ENCODE measurements around the gene ZCCHC17.
A peak's percentile ranks its signal among the peaks of the same experiment; 100 is the strongest.

ZCCHC17 gene

DNA sequence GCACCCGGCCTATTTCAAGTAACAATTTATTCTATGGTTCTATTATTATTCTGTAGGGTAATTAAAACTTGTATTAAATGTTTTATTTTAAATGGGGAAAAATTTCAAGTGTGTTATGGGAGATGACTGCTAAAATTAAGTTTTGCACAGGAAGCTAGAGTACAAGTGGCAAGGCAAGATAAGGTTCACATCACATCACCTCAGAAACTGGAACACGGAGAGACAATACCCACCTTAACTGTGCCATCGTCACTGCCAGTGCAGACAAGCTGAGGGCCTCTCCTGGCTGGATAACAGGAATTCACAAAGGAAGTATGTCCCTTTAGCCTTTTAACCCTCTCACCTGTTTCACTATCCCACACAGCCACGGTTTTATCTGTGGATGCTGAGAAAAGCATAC, 7.8 kb upstream of the ZCCHC17 start:
- H3K36me3 Mint-ChIP-seq, result peaks cover 100% of the 10 kb centered on the region

GRCh38 chr1:31295874-31296485, 852 bp upstream of the ZCCHC17 start:
- no peaks in the 10 kb centered on the region for H3K9me3 Mint-ChIP-seq
- H3K4me3 Mint-ChIP-seq, result no peak overlapping the region
- DNase-seq (ENCODE audit: low spot score in 2 of 2) (no peak), ATAC-seq (no peak)
- peaks cover 50% of the 10 kb centered on the region for H3K36me3 Mint-ChIP-seq
- H3K4me1 Mint-ChIP-seq, result peaks cover 12% of the 10 kb centered on the region
- no peak overlapping the region for H3K27ac Mint-ChIP-seq

More for the DNA sequence above, 7.8 kb upstream of the ZCCHC17 start:
- ATAC-seq, result no peak
- no peaks in the 10 kb centered on the region for H3K9me3 Mint-ChIP-seq
- DNase-seq (ENCODE audit: low spot score in 2 of 2), result no peak
- H3K27ac Mint-ChIP-seq, result no peak overlapping the region
- H3K4me3 Mint-ChIP-seq, result no peak overlapping the region
- no peaks in the 10 kb centered on the region for H3K4me1 Mint-ChIP-seq

DNA sequence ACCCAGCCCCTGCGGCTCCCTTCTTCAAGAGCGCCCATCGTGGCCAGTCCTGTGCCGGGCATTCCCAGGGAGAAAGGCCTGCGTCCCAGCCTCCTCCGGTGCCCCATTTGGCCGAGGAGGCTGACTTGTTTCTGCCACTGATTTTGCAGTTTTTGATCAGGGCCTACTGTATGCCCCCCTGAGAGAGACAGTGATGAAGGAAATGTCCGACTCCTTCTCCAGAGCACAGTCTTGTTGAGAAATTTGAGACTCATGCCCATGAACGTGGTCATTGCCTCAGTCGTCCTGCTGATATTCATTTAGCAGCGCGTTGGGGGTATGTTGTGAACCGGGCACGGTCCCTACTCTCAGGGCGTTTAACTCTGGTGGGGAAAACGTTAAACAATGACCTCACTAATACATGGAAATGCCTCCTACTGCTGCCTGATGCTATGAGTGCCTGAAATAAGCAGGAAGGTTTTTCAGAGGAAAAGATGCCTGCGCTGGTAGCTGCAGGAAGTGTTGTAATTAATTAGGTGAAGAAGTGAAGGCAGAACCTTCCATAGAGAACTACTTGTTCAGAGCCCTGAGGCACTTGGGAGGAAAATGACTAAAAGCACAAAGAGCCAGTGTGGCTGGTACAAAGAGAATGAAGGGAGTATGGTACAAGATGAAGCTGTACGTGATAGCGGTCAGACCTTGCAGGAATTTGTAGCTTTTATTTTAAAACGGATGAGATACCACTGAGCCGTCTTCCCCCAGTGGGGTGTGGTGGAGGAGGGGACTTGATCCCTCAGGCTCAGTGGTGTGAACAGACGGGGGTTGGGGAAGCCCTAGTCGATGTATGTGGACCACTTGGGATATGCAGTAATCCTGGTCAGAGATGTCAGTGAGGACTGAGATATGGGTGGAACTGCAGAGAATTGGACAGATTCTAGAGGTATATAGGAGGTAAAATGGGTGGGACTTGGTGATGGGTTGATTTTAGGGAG, 730 bp downstream of the ZCCHC17 start:
- Mint-ChIP-seq H3K36me3 (peaks cover 38% of the 10 kb centered on the region), H3K27ac (no peak overlapping the region), H3K4me1 (peaks cover 12% of the 10 kb centered on the region), H3K9me3 (no peaks in the 10 kb centered on the region), H3K4me3 (no peak overlapping the region)
- DNase-seq (ENCODE audit: low spot score in 2 of 2), result no peak
- ATAC-seq, result no peak

DNA sequence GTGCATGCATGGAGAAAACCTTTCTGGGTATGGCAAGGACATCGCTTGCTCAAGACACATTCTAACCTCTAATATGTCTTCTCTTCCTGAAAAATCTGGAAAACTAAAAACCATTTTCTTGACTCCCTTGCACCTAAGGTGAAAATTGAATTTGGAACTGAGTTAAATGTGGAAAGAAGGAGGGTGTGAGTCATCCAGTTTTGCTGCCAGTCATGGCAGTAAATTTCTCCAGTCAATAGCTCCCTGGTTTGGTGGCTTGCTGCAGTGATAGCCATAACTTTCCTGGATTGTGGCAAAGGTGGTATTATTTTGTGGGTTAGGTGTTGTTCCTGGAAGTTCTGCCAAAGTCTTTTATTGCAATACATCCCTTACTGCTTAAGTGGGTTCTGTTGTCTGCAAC, 2.5 kb downstream of the ZCCHC17 start:
- no peak overlapping the region for H3K27ac Mint-ChIP-seq
- H3K4me3 Mint-ChIP-seq, result no peak overlapping the region
- peaks cover 20% of the 10 kb centered on the region for H3K36me3 Mint-ChIP-seq
- H3K9me3 Mint-ChIP-seq, result no peaks in the 10 kb centered on the region
- H3K4me1 Mint-ChIP-seq, result peaks cover 12% of the 10 kb centered on the region
- no peak for ATAC-seq
- no peak for DNase-seq (ENCODE audit: low spot score in 2 of 2)

GRCh38 chr1:31300193-31300592, 3.4 kb downstream of the ZCCHC17 start:
- Mint-ChIP-seq H3K27ac (peak overlapping the region; percentile 51), H3K9me3 (no peaks in the 10 kb centered on the region), H3K4me3 (no peak overlapping the region)

DNA sequence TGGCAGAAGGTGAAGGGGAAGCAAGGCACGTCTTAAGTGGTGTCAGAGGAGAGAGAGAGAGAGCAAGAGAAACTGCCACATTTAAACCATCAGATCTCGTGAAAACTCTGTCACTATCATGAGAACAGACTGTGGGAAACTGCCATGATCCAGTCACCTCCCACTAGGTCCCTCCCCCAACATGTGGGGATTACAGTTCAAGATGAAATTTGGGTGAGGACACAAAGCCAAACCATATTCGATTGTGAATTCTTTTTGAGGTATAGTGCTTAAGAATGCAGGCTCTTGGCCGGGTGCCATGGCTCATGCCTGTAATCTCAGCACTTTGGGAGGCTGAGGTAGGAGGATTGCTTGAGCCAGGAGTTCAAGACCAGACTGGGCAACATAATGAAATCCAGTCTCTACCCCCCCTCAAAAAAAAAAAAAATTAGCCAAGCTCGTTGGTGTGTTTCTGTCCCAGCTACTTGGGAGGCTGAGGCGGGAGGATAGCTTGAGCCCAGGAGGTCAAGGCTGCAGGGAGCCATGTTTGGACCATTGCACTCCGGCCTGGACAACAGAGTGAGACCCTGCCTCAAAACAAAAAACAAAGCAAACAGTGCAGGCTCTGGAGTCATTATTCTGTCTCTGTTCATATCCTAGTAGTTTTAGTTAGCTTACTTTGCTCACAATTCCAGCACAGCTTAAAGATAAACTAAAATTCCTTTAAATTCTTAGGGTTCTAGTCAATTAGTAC, 6.0 kb downstream of the ZCCHC17 start:
- no peak for ATAC-seq
- Mint-ChIP-seq H3K4me3 (no peak overlapping the region), H3K4me1 (peaks cover 3% of the 10 kb centered on the region), H3K27ac (peak overlapping the region; percentile 15), H3K9me3 (no peaks in the 10 kb centered on the region), H3K36me3 (peaks cover 24% of the 10 kb centered on the region)
- no peak for DNase-seq (ENCODE audit: low spot score in 2 of 2)

More at GRCh38 chr1:31300193-31300592, 3.4 kb downstream of the ZCCHC17 start:
- no peak for ATAC-seq
- H3K36me3 Mint-ChIP-seq, result peaks cover 17% of the 10 kb centered on the region
- peaks cover 5% of the 10 kb centered on the region for H3K4me1 Mint-ChIP-seq
- DNase-seq (ENCODE audit: low spot score in 2 of 2), result peak in 1 of 2 donors; percentile 51

DNA sequence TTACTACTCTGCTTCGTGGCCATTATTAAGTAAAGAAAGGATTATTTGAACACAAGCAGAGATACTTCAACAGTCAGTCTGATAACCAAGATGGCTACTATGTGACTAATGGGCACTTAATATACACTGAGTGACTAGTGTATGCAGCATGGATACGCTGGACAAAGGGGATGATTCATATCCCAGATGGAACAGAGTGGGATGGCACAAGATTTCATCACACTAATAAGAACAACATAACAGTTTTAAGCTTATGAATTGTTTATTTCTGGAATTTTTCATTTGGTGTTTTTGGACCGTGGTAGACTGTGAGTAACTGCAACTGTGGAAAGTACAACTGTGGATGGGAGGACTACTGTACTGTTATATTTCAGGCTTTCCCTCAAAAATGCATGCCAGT, 9.4 kb downstream of the ZCCHC17 start:
- no peak overlapping the region for H3K27ac Mint-ChIP-seq
- H3K4me1 Mint-ChIP-seq, result peaks cover 8% of the 10 kb centered on the region
- no peak overlapping the region for H3K4me3 Mint-ChIP-seq
- H3K36me3 Mint-ChIP-seq, result peaks cover 40% of the 10 kb centered on the region
- no peaks in the 10 kb centered on the region for H3K9me3 Mint-ChIP-seq
- ATAC-seq, result no peak
- DNase-seq (ENCODE audit: low spot score in 2 of 2), result no peak

DNA sequence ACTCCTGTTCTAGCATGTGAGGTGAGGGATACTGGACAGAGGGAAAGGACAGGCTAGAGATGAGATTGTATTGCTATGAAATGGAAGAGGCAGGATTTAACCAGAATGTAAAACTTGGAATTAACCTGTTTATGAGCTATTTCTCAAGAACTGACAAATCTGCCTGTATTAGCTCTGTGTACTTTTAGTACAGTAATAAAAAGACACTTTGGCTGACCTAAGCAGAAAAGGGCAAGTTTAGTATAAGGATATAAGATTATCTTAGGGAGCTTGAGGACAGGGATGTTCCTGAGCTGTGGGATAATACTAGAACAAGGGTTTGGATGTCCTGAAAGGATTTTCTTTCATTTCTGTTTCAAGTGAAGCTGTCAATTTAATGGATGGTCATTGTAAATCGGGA, 11.2 kb downstream of the ZCCHC17 start:
- Mint-ChIP-seq H3K36me3 (peaks cover 56% of the 10 kb centered on the region), H3K27ac (no peak overlapping the region), H3K4me1 (peaks cover 8% of the 10 kb centered on the region), H3K9me3 (no peaks in the 10 kb centered on the region), H3K4me3 (no peak overlapping the region)
- ATAC-seq (no peak), DNase-seq (ENCODE audit: low spot score in 2 of 2) (no peak)

DNA sequence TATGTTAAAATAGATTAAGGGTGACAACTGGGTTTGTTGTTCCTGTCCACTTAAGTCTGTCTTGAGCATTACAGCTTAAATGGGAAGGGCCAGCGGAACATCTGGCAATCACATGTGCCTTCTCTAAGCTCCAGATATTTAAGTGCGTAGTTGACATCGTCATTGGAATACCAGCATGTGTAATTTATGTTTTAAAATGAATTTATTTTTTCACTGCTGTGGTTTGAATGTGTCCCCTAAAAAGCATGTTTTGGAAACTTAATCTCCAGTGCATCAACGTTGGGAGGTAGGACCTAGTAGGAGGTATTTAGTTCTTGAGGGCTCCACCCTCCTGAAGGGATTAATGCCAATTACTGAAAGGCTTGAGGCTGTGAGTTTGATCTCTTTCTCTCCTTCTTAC, 13.4 kb downstream of the ZCCHC17 start:
- Mint-ChIP-seq H3K9me3 (no peaks in the 10 kb centered on the region), H3K4me3 (no peak overlapping the region), H3K27ac (no peak overlapping the region), H3K4me1 (peaks cover 8% of the 10 kb centered on the region), H3K36me3 (peaks cover 69% of the 10 kb centered on the region)
- DNase-seq (ENCODE audit: low spot score in 2 of 2) (no peak), ATAC-seq (no peak)

- DNase-seq (ENCODE audit: low spot score in 2 of 2) (no peak), ATAC-seq (no peak)
- no peak overlapping the region for H3K4me3 Mint-ChIP-seq
- H3K4me1 Mint-ChIP-seq, result no peaks in the 10 kb centered on the region
- H3K27ac Mint-ChIP-seq, result no peak overlapping the region
- peaks cover 88% of the 10 kb centered on the region for H3K36me3 Mint-ChIP-seq
- no peaks in the 10 kb centered on the region for H3K9me3 Mint-ChIP-seq
Measured at GRCh38 chr1:31315902-31316301, 19.1 kb downstream of the ZCCHC17 start.

- Mint-ChIP-seq H3K4me3 (no peak overlapping the region), H3K36me3 (peaks cover 83% of the 10 kb centered on the region), H3K9me3 (no peaks in the 10 kb centered on the region), H3K4me1 (no peaks in the 10 kb centered on the region), H3K27ac (no peak overlapping the region)
- DNase-seq (ENCODE audit: low spot score in 2 of 2) (no peak), ATAC-seq (no peak)
Measured at GRCh38 chr1:31318146-31318545, 21.3 kb downstream of the ZCCHC17 start.

DNA sequence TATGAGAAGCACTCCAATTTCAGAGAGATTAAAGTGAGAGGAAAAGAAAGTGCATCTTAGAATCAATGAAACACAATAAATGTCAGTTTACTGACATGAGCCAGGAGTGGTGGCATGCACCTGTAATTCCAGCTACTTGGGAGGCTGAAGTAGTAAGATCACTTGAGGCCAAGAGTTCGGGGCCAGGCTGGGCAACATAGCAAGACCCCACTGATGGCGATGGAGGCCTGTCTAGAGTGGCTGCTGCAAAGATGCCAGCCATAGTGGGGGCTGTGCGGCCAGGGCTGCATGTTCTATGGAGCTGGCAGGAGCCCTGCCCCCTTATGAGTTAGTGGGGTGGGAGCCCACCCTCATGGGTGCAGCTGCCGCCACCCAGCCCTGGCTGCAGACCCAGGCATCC, 27.3 kb downstream of the ZCCHC17 start:
- Mint-ChIP-seq H3K4me3 (no peak overlapping the region), H3K27ac (no peak overlapping the region), H3K9me3 (no peaks in the 10 kb centered on the region), H3K4me1 (no peaks in the 10 kb centered on the region), H3K36me3 (peaks cover 44% of the 10 kb centered on the region)
- ATAC-seq (no peak), DNase-seq (ENCODE audit: low spot score in 2 of 2) (no peak)

GRCh38 chr1:31324992-31325391, 28.2 kb downstream of the ZCCHC17 start:
- Mint-ChIP-seq H3K27ac (no peak overlapping the region), H3K9me3 (no peaks in the 10 kb centered on the region), H3K4me1 (no peaks in the 10 kb centered on the region), H3K4me3 (no peak overlapping the region), H3K36me3 (peaks cover 35% of the 10 kb centered on the region)
- DNase-seq (ENCODE audit: low spot score in 2 of 2) (no peak), ATAC-seq (no peak)

- Mint-ChIP-seq H3K4me1 (no peaks in the 10 kb centered on the region), H3K36me3 (peaks cover 23% of the 10 kb centered on the region), H3K27ac (no peak overlapping the region), H3K9me3 (no peaks in the 10 kb centered on the region), H3K4me3 (no peak overlapping the region)
- ATAC-seq (no peak), DNase-seq (ENCODE audit: low spot score in 2 of 2) (no peak)
Measured at GRCh38 chr1:31326461-31326860, 29.6 kb downstream of the ZCCHC17 start.

GRCh38 chr1:31327381-31327780, 30.5 kb downstream of the ZCCHC17 start:
- no peak overlapping the region for H3K27ac Mint-ChIP-seq
- H3K4me1 Mint-ChIP-seq, result no peaks in the 10 kb centered on the region
- no peak for ATAC-seq
- no peaks in the 10 kb centered on the region for H3K9me3 Mint-ChIP-seq
- peaks cover 19% of the 10 kb centered on the region for H3K36me3 Mint-ChIP-seq
- DNase-seq (ENCODE audit: low spot score in 2 of 2), result no peak
- no peak overlapping the region for H3K4me3 Mint-ChIP-seq

All from stimulated activated effector memory CD8-positive, alpha-beta T cell treated with anti-CD3 and anti-CD28 coated beads, Interleukin-12 subunit alpha, Interleukin-12 subunit beta, amount 100 ng/mL, for 72 hours (primary cell).